ENCODE results near the gene MOB3A. TPM values are rescaled to one million over a fixed set of nuclear protein-coding genes. Genes with fewer than 3 reads are reported as not detected.

The MOB3A gene
- polyA plus RNA-seq, 4 donors, result 7.6 to 18.3 (median 14.5) TPM

GRCh38 chr19:2084993-2085720, 11.0 kb downstream of the MOB3A start:
- peak overlapping the region; percentile 19 to 44 (median 24) for H3K4me3 ChIP-seq (ENCODE audit: low read depth in 1 of 3, low read length in 3 of 3)
- H3K36me3 ChIP-seq (ENCODE audit: control insufficient read depth in 3 of 3, insufficient read depth in 2 of 3, low read depth in 1 of 3, low read length in 3 of 3), result peaks cover 0 to 74% (median 0%) of the 10 kb centered on the region in 3 donors
- H3K9me3 ChIP-seq (ENCODE audit: control insufficient read depth in 2 of 2, insufficient read depth in 1 of 2, low read depth in 1 of 2, low read length in 1 of 2), result no peaks in the 10 kb centered on the region
- DNase-seq (peak; percentile 24 to 73), FAIRE-seq (no peak)
- peak overlapping the region; percentile 25 to 84 (median 27) for H3K27ac ChIP-seq (ENCODE audit: low read depth in 1 of 3, low read length in 2 of 3)
- H3K27me3 ChIP-seq (ENCODE audit: control insufficient read depth in 3 of 3, insufficient read depth in 3 of 3, low read length in 3 of 3), result no peaks in the 10 kb centered on the region
- 62 to 80% (median 70%) methylated on average over 28 of the region's 28 CpGs for WGBS, 3 donors
- peaks cover 0 to 5% (median 0%) of the 10 kb centered on the region in 3 donors for H3K4me1 ChIP-seq (ENCODE audit: control insufficient read depth in 3 of 3, insufficient read depth in 2 of 3, low read depth in 1 of 3, low read length in 2 of 3)

- H3K27ac ChIP-seq (ENCODE audit: low read depth in 1 of 3, low read length in 2 of 3), result peak overlapping the region in 2 of 3 donors; percentile 25 to 80
- peak overlapping the region in 2 of 3 donors; percentile 54 to 56 for H3K4me3 ChIP-seq (ENCODE audit: low read depth in 1 of 3, low read length in 3 of 3)
- H3K9me3 ChIP-seq (ENCODE audit: control insufficient read depth in 2 of 2, insufficient read depth in 1 of 2, low read depth in 1 of 2, low read length in 1 of 2), result no peaks in the 10 kb centered on the region
- H3K4me1 ChIP-seq (ENCODE audit: control insufficient read depth in 3 of 3, insufficient read depth in 2 of 3, low read depth in 1 of 3, low read length in 2 of 3), result peaks cover 0 to 5% (median 0%) of the 10 kb centered on the region in 3 donors
- DNase-seq, result no peak
- no peak for FAIRE-seq
- 59 to 81% (median 62%) methylated on average over 19 to 20 of the region's 20 CpGs for WGBS, 3 donors
- no peaks in the 10 kb centered on the region for H3K27me3 ChIP-seq (ENCODE audit: control insufficient read depth in 3 of 3, insufficient read depth in 3 of 3, low read length in 3 of 3)
- H3K36me3 ChIP-seq (ENCODE audit: control insufficient read depth in 3 of 3, insufficient read depth in 2 of 3, low read depth in 1 of 3, low read length in 3 of 3), result peaks cover 2 to 77% (median 5%) of the 10 kb centered on the region in 3 donors
These were observed 12.8 kb downstream of the MOB3A start for GRCh38 chr19:2083174-2083854.

- H3K27me3 ChIP-seq (ENCODE audit: control insufficient read depth in 3 of 3, insufficient read depth in 3 of 3, low read length in 3 of 3), result no peaks in the 10 kb centered on the region
- H3K9me3 ChIP-seq (ENCODE audit: control insufficient read depth in 2 of 2, insufficient read depth in 1 of 2, low read depth in 1 of 2, low read length in 1 of 2), result no peaks in the 10 kb centered on the region
- FAIRE-seq (no peak), DNase-seq (no peak)
- peak overlapping the region in 1 of 3 donors; percentile 40 for H3K4me3 ChIP-seq (ENCODE audit: low read depth in 1 of 3, low read length in 3 of 3)
- peaks cover 9 to 81% (median 9%) of the 10 kb centered on the region in 3 donors for H3K36me3 ChIP-seq (ENCODE audit: control insufficient read depth in 3 of 3, insufficient read depth in 2 of 3, low read depth in 1 of 3, low read length in 3 of 3)
- WGBS, 3 donors, result 73 to 83% (median 75%) methylated on average over 30 of the region's 30 CpGs
- peak overlapping the region in 2 of 3 donors; percentile 41 to 80 for H3K27ac ChIP-seq (ENCODE audit: low read depth in 1 of 3, low read length in 2 of 3)
- no peaks in the 10 kb centered on the region for H3K4me1 ChIP-seq (ENCODE audit: control insufficient read depth in 3 of 3, insufficient read depth in 2 of 3, low read depth in 1 of 3, low read length in 2 of 3)
These were observed 14.0 kb downstream of the MOB3A start for GRCh38 chr19:2081873-2082810.

GRCh38 chr19:2080336-2080988, 15.7 kb downstream of the MOB3A start:
- H3K36me3 ChIP-seq (ENCODE audit: control insufficient read depth in 3 of 3, insufficient read depth in 2 of 3, low read depth in 1 of 3, low read length in 3 of 3), result peaks cover 15 to 93% (median 16%) of the 10 kb centered on the region in 3 donors
- H3K27me3 ChIP-seq (ENCODE audit: control insufficient read depth in 3 of 3, insufficient read depth in 3 of 3, low read length in 3 of 3), result no peaks in the 10 kb centered on the region
- WGBS, 3 donors, result 77 to 81% (median 79%) methylated on average over 23 of the region's 23 CpGs
- no peak overlapping the region for H3K4me3 ChIP-seq (ENCODE audit: low read depth in 1 of 3, low read length in 3 of 3)
- DNase-seq, result no peak
- peak overlapping the region in 1 of 3 donors; percentile 8 for H3K27ac ChIP-seq (ENCODE audit: low read depth in 1 of 3, low read length in 2 of 3)
- H3K9me3 ChIP-seq (ENCODE audit: control insufficient read depth in 2 of 2, insufficient read depth in 1 of 2, low read depth in 1 of 2, low read length in 1 of 2), result no peaks in the 10 kb centered on the region
- no peak for FAIRE-seq
- no peaks in the 10 kb centered on the region for H3K4me1 ChIP-seq (ENCODE audit: control insufficient read depth in 3 of 3, insufficient read depth in 2 of 3, low read depth in 1 of 3, low read length in 2 of 3)

GRCh38 chr19:2079865-2080301, 16.2 kb downstream of the MOB3A start:
- H3K36me3 ChIP-seq (ENCODE audit: control insufficient read depth in 3 of 3, insufficient read depth in 2 of 3, low read depth in 1 of 3, low read length in 3 of 3), result peaks cover 15 to 94% (median 18%) of the 10 kb centered on the region in 3 donors

GRCh38 chr19:2079076-2079864, 16.9 kb downstream of the MOB3A start:
- H3K27ac ChIP-seq (ENCODE audit: low read depth in 1 of 3, low read length in 2 of 3), result no peak overlapping the region
- H3K27me3 ChIP-seq (ENCODE audit: control insufficient read depth in 3 of 3, insufficient read depth in 3 of 3, low read length in 3 of 3), result no peaks in the 10 kb centered on the region
- H3K4me3 ChIP-seq (ENCODE audit: low read depth in 1 of 3, low read length in 3 of 3), result no peak overlapping the region
- DNase-seq (no peak), FAIRE-seq (no peak)
- no peaks in the 10 kb centered on the region for H3K4me1 ChIP-seq (ENCODE audit: control insufficient read depth in 3 of 3, insufficient read depth in 2 of 3, low read depth in 1 of 3, low read length in 2 of 3)
- H3K9me3 ChIP-seq (ENCODE audit: control insufficient read depth in 2 of 2, insufficient read depth in 1 of 2, low read depth in 1 of 2, low read length in 1 of 2), result no peaks in the 10 kb centered on the region
- 91 to 94% (median 94%) methylated on average over 32 of the region's 32 CpGs for WGBS, 3 donors
- H3K36me3 ChIP-seq (ENCODE audit: control insufficient read depth in 3 of 3, insufficient read depth in 2 of 3, low read depth in 1 of 3, low read length in 3 of 3), result peaks cover 15 to 94% (median 18%) of the 10 kb centered on the region in 3 donors

More at GRCh38 chr19:2079865-2080301, 16.2 kb downstream of the MOB3A start:
- H3K9me3 ChIP-seq (ENCODE audit: control insufficient read depth in 2 of 2, insufficient read depth in 1 of 2, low read depth in 1 of 2, low read length in 1 of 2), result no peaks in the 10 kb centered on the region
- no peak for DNase-seq
- no peak overlapping the region for H3K27ac ChIP-seq (ENCODE audit: low read depth in 1 of 3, low read length in 2 of 3)
- H3K4me1 ChIP-seq (ENCODE audit: control insufficient read depth in 3 of 3, insufficient read depth in 2 of 3, low read depth in 1 of 3, low read length in 2 of 3), result no peaks in the 10 kb centered on the region
- no peaks in the 10 kb centered on the region for H3K27me3 ChIP-seq (ENCODE audit: control insufficient read depth in 3 of 3, insufficient read depth in 3 of 3, low read length in 3 of 3)
- no peak overlapping the region for H3K4me3 ChIP-seq (ENCODE audit: low read depth in 1 of 3, low read length in 3 of 3)
- FAIRE-seq, result no peak
- WGBS, 3 donors, result 84 to 87% (median 84%) methylated on average over 23 of the region's 23 CpGs

GRCh38 chr19:2077833-2078619, 18.1 kb downstream of the MOB3A start:
- Histone ChIP-seq H3K9me3 (ENCODE audit: control insufficient read depth in 2 of 2, insufficient read depth in 1 of 2, low read depth in 1 of 2, low read length in 1 of 2) (no peaks in the 10 kb centered on the region), H3K4me3 (ENCODE audit: low read depth in 1 of 3, low read length in 3 of 3) (no peak overlapping the region), H3K27me3 (ENCODE audit: control insufficient read depth in 3 of 3, insufficient read depth in 3 of 3, low read length in 3 of 3) (no peaks in the 10 kb centered on the region), H3K4me1 (ENCODE audit: control insufficient read depth in 3 of 3, insufficient read depth in 2 of 3, low read depth in 1 of 3, low read length in 2 of 3) (no peaks in the 10 kb centered on the region), H3K36me3 (ENCODE audit: control insufficient read depth in 3 of 3, insufficient read depth in 2 of 3, low read depth in 1 of 3, low read length in 3 of 3) (peaks cover 15 to 93% (median 22%) of the 10 kb centered on the region in 3 donors), H3K27ac (ENCODE audit: low read depth in 1 of 3, low read length in 2 of 3) (no peak overlapping the region)
- DNase-seq, result no peak
- 96 to 98% (median 96%) methylated on average over 44 of the region's 44 CpGs for WGBS, 3 donors
- no peak for FAIRE-seq
